AG09309 (cell line): ENCODE results near the gene IER3IP1.
"Not testable (repeated sequence)": the region's sequence is repeated elsewhere in the genome, so short reads cannot be mapped to it uniquely, and the experiment has no call there.

Source experiments
- DNase-seq: peaks from one replicate; pipeline ENCODE4 v3.0.0-alpha.2; 2010; ENCODE audit warnings: low read depth
- H3K4me3 ChIP-seq: 2 replicates; pipeline ENCODE4 v1.5.1; 2011; ENCODE audit warnings: mild to moderate bottlenecking, low read depth, low read length, moderate library complexity; ENCODE audit not compliant: control insufficient read depth
- TF ChIP-seq, protein P1 (sequence below): IDR thresholded peaks from 2 replicates; pipeline ENCODE4 v1.5.1; 2011; ENCODE audit warnings: mild to moderate bottlenecking, low read depth, low read length, inconsistent platforms; ENCODE audit not compliant: insufficient read depth, control insufficient read depth; ENCODE audit errors: missing control alignments

IER3IP1 gene

DNA sequence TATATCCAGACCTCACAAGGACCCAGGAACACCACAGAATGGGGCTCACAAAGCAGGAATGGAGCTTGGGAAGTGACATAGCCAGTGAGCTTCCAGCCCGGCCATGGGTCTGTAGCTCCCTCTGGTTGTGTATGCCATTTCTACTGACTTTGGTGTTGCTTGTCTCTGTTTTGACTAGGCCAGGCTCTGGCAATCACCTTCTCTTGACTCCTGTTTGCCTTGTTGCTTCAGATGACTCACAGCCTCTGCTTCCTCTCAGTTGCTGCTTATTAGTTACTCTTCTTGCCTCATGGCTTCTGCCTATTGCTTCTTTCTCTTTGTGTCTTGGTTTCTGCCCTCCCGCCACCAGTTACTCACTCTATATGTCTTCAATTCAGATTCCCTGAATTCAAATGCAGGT, 15.8 kb upstream of the IER3IP1 start:
- no peak overlapping the region for H3K4me3 ChIP-seq
- TF ChIP-seq, protein P1, sequence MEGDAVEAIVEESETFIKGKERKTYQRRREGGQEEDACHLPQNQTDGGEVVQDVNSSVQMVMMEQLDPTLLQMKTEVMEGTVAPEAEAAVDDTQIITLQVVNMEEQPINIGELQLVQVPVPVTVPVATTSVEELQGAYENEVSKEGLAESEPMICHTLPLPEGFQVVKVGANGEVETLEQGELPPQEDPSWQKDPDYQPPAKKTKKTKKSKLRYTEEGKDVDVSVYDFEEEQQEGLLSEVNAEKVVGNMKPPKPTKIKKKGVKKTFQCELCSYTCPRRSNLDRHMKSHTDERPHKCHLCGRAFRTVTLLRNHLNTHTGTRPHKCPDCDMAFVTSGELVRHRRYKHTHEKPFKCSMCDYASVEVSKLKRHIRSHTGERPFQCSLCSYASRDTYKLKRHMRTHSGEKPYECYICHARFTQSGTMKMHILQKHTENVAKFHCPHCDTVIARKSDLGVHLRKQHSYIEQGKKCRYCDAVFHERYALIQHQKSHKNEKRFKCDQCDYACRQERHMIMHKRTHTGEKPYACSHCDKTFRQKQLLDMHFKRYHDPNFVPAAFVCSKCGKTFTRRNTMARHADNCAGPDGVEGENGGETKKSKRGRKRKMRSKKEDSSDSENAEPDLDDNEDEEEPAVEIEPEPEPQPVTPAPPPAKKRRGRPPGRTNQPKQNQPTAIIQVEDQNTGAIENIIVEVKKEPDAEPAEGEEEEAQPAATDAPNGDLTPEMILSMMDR, result no peak
- no peak for DNase-seq

DNA sequence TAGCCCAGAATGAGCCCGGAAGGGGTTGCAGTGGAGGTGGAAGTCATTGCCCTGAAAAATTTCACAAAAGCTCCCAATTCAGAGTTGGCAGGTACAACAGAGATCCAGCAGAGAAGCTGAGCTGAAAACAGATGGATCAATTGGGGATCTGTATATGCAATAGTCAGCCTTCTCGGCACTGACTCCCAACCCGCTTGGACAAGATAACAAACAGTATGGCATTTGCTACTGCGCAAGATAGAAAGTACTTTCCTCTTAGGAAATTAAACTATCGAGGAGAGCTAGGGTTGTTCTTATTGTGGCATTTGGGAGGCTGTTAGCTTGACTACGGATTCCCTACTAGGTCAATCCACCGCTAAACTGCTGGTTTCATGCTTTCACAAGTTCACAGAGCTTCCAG, 11.6 kb upstream of the IER3IP1 start:
- no peak for DNase-seq
- H3K4me3 ChIP-seq, result no peak overlapping the region
- TF ChIP-seq, protein P1, result no peak

DNA sequence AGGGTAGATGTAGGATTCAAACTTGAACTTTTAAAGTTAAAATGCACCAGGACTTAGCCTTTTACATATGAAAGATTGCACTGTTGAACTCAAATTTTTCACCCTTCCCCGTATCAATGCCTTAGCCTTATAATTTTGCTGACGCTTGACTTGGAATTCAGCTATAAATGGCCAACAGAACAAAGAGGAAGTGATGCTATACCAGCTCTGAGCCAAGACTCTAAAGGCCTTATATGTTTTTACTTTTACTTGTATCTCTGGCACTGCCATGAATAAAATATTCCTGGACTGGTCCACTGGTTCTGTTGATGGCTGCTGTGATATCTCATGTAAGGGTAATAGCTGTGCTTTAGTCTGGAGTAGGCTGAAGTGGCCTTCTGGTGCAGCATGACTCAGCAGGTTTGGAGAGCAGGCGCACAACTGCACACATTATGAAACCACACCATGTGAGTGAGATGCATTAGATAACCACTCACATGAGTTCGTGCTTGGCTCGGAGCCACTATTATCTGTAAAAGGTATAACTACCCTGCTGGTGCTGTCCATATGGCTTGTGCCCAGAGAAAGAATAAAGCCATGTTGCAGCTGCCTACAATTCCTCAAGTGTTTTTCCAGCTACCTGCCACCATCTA, 8.4 kb upstream of the IER3IP1 start:
- peak; percentile 41 for DNase-seq
- H3K4me3 ChIP-seq, result no peak overlapping the region
- TF ChIP-seq, protein P1, result no peak

DNA sequence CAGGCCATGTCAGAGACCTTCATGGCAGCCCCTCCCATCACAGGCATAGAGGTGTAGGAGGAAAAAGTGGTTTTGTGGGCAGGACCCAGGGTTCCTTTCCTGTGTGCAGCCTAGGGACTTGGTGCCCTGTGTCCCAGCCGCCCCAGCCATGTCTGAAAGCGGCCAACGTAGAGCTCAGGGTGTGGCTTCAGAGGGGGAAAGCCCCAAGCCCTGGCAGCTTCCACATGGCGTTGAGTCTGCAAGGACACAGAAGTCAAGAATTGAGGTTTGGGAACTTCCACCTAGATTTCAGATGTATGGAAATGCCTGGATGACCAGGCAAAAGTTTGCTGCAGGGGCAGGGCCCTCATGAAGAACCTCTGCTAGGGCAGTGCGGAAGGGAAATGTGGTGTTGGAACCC, 6.0 kb upstream of the IER3IP1 start:
- not testable (repeated sequence) for DNase-seq

DNA sequence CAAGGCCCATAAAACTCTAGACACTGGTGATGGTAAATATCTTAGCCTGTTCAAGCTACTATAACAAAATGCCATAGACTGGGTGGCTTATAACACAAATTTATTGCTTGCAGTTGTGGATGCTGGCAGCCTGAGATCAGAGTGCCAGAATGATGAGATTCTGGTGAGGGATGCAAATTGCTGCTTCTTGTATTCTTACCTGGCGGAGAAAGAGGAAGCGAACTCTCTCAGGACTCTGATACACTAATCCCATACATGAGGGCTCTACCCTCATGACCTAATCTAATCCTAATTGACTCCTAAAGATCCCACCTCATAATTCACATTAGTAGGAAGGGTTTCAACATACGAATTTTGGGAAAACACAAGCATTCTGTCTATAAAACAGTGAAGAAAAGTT, 4.6 kb upstream of the IER3IP1 start:
- TF ChIP-seq, protein P1, result no peak
- no peak for DNase-seq
- H3K4me3 ChIP-seq, result no peak overlapping the region

More for the DNA sequence above, 6.0 kb upstream of the IER3IP1 start:
- H3K4me3 ChIP-seq, result not testable (repeated sequence)

DNA sequence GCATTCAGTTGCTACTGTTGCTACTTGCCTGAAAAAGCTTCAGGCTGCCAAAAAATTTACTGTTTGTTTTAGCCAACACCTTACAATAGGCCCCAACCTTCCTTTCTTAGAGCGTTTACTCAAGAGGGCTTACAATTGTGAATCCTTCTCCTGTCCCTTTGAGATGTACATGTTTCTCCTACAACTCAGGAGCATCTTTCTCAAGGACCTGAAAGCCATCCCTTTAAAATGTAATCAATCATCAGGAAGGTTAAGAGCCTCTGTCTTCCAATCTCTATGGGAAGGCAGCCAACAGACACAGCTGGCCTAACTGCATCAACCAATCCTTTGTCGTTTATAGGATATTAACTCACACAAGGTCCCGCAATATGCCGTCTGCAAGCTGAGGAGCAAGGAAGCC, 3.4 kb upstream of the IER3IP1 start:
- no peak overlapping the region for H3K4me3 ChIP-seq
- TF ChIP-seq, protein P1, result no peak
- no peak for DNase-seq

DNA sequence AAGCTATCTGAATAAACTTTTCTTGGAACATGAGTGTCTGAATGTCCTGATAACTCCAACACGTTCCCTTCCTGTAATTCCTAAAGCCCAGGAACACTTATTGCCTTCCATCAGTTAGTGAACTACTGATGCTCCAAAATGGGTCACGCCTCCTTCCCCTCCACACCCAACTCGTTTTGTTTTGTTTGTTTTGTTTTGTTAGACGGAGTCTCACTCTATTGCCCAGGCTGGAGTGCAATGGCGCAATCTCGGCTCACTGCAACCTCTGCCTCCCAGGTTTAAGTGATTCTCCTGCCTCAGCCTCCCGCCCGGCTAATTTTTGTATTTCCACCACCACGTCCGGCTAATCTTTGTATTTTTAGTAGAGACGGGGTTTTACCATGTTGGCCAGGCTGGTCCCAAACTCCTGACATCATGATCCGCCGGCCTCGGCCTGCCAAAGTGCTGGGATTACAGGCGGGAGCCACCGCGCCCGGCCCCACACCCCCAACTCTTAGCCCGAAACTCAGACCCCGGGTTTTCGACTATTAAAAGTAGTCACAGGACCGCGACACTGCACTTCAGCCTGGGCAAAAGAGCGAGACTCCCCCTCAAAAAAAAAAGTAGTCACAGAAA, 774 bp downstream of the IER3IP1 start:
- no peak for DNase-seq
- H3K4me3 ChIP-seq, result peak overlapping the region; percentile 79
- TF ChIP-seq, protein P1, result no peak
